Measurements from ENCODE around the gene PACS2.
"Not testable (repeated sequence)": the region's sequence is repeated elsewhere in the genome, so short reads cannot be mapped to it uniquely, and the experiment has no call there.

The PACS2 gene

GRCh38 chr14:105357626-105358025 is 43.1 kb downstream of the PACS2 start:
- no peaks in the 10 kb centered on the region for H3K27me3 ChIP-seq (ENCODE audit: control insufficient read depth in 1 of 2, insufficient read depth in 2 of 2, low read length in 2 of 2)
- no peak overlapping the region for H3K9ac ChIP-seq (ENCODE audit: low read length)
- no peaks in the 10 kb centered on the region for H3K4me1 ChIP-seq (ENCODE audit: insufficient read depth, low read length)
- H3K36me3 ChIP-seq (ENCODE audit: insufficient read depth, low read length): no peaks in the 10 kb centered on the region
- H3K9me3 ChIP-seq (ENCODE audit: low read length): no peaks in the 10 kb centered on the region
- no peak overlapping the region for H3K4me3 ChIP-seq (ENCODE audit: low read depth in 1 of 2, low read length in 2 of 2)
- no peak overlapping the region for H3K27ac ChIP-seq (ENCODE audit: low read depth, low read length)

- no peaks in the 10 kb centered on the region for H3K36me3 ChIP-seq (ENCODE audit: insufficient read depth, low read length)
- no peak overlapping the region for H3K27ac ChIP-seq (ENCODE audit: low read depth, low read length)
Observed at GRCh38 chr14:105358140-105358846, 43.7 kb downstream of the PACS2 start.

GRCh38 chr14:105358943-105359342 is 44.4 kb downstream of the PACS2 start:
- Histone ChIP-seq H3K4me1 (ENCODE audit: insufficient read depth, low read length) (no peaks in the 10 kb centered on the region), H3K9me3 (ENCODE audit: low read length) (no peaks in the 10 kb centered on the region), H3K4me3 (ENCODE audit: low read depth in 1 of 2, low read length in 2 of 2) (no peak overlapping the region), H3K9ac (ENCODE audit: low read length) (no peak overlapping the region), H3K36me3 (ENCODE audit: insufficient read depth, low read length) (no peaks in the 10 kb centered on the region), H3K27me3 (ENCODE audit: control insufficient read depth in 1 of 2, insufficient read depth in 2 of 2, low read length in 2 of 2) (no peaks in the 10 kb centered on the region), H3K27ac (ENCODE audit: low read depth, low read length) (no peak overlapping the region)

More at GRCh38 chr14:105358140-105358846, 43.7 kb downstream of the PACS2 start:
- no peaks in the 10 kb centered on the region for H3K9me3 ChIP-seq (ENCODE audit: low read length)
- H3K4me1 ChIP-seq (ENCODE audit: insufficient read depth, low read length): no peaks in the 10 kb centered on the region
- no peak overlapping the region for H3K4me3 ChIP-seq (ENCODE audit: low read depth in 1 of 2, low read length in 2 of 2)
- no peak overlapping the region for H3K9ac ChIP-seq (ENCODE audit: low read length)
- H3K27me3 ChIP-seq (ENCODE audit: control insufficient read depth in 1 of 2, insufficient read depth in 2 of 2, low read length in 2 of 2): no peaks in the 10 kb centered on the region

GRCh38 chr14:105361412-105361811 is 46.9 kb downstream of the PACS2 start:
- not testable (repeated sequence) for H3K4me1 ChIP-seq (ENCODE audit: insufficient read depth, low read length); H3K27me3 ChIP-seq (ENCODE audit: control insufficient read depth in 1 of 2, insufficient read depth in 2 of 2, low read length in 2 of 2); H3K9me3 ChIP-seq (ENCODE audit: low read length); H3K4me3 ChIP-seq (ENCODE audit: low read depth in 1 of 2, low read length in 2 of 2); H3K9ac ChIP-seq (ENCODE audit: low read length); H3K36me3 ChIP-seq (ENCODE audit: insufficient read depth, low read length); H3K27ac ChIP-seq (ENCODE audit: low read depth, low read length)

GRCh38 chr14:105363847-105364708 is 49.5 kb downstream of the PACS2 start:
- Histone ChIP-seq H3K9me3 (ENCODE audit: low read length) (no peaks in the 10 kb centered on the region), H3K36me3 (ENCODE audit: insufficient read depth, low read length) (peaks cover 9% of the 10 kb centered on the region), H3K4me1 (ENCODE audit: insufficient read depth, low read length) (no peaks in the 10 kb centered on the region), H3K4me3 (ENCODE audit: low read depth in 1 of 2, low read length in 2 of 2) (no peak overlapping the region), H3K27me3 (ENCODE audit: control insufficient read depth in 1 of 2, insufficient read depth in 2 of 2, low read length in 2 of 2) (no peaks in the 10 kb centered on the region), H3K27ac (ENCODE audit: low read depth, low read length) (no peak overlapping the region), H3K9ac (ENCODE audit: low read length) (no peak overlapping the region)

- Histone ChIP-seq H3K4me1 (ENCODE audit: insufficient read depth, low read length) (no peaks in the 10 kb centered on the region), H3K36me3 (ENCODE audit: insufficient read depth, low read length) (peaks cover 14% of the 10 kb centered on the region), H3K4me3 (ENCODE audit: low read depth in 1 of 2, low read length in 2 of 2) (no peak overlapping the region), H3K27ac (ENCODE audit: low read depth, low read length) (no peak overlapping the region), H3K27me3 (ENCODE audit: control insufficient read depth in 1 of 2, insufficient read depth in 2 of 2, low read length in 2 of 2) (no peaks in the 10 kb centered on the region), H3K9me3 (ENCODE audit: low read length) (no peaks in the 10 kb centered on the region), H3K9ac (ENCODE audit: low read length) (no peak overlapping the region)
Observed at GRCh38 chr14:105365101-105365500, 50.6 kb downstream of the PACS2 start.

GRCh38 chr14:105365681-105366080 is 51.1 kb downstream of the PACS2 start:
- H3K9me3 ChIP-seq (ENCODE audit: low read length): no peaks in the 10 kb centered on the region
- no peak overlapping the region for H3K9ac ChIP-seq (ENCODE audit: low read length)
- no peaks in the 10 kb centered on the region for H3K4me1 ChIP-seq (ENCODE audit: insufficient read depth, low read length)
- H3K36me3 ChIP-seq (ENCODE audit: insufficient read depth, low read length): peaks cover 14% of the 10 kb centered on the region
- no peak overlapping the region for H3K27ac ChIP-seq (ENCODE audit: low read depth, low read length)
- no peaks in the 10 kb centered on the region for H3K27me3 ChIP-seq (ENCODE audit: control insufficient read depth in 1 of 2, insufficient read depth in 2 of 2, low read length in 2 of 2)
- H3K4me3 ChIP-seq (ENCODE audit: low read depth in 1 of 2, low read length in 2 of 2): no peak overlapping the region

GRCh38 chr14:105366386-105367074 is 52.0 kb downstream of the PACS2 start:
- no peak overlapping the region for H3K9ac ChIP-seq (ENCODE audit: low read length)
- H3K27ac ChIP-seq (ENCODE audit: low read depth, low read length): no peak overlapping the region
- H3K9me3 ChIP-seq (ENCODE audit: low read length): no peaks in the 10 kb centered on the region
- H3K4me1 ChIP-seq (ENCODE audit: insufficient read depth, low read length): no peaks in the 10 kb centered on the region
- peaks cover 14% of the 10 kb centered on the region for H3K36me3 ChIP-seq (ENCODE audit: insufficient read depth, low read length)
- no peaks in the 10 kb centered on the region for H3K27me3 ChIP-seq (ENCODE audit: control insufficient read depth in 1 of 2, insufficient read depth in 2 of 2, low read length in 2 of 2)
- no peak overlapping the region for H3K4me3 ChIP-seq (ENCODE audit: low read depth in 1 of 2, low read length in 2 of 2)

GRCh38 chr14:105367116-105368031 is 52.8 kb downstream of the PACS2 start:
- Histone ChIP-seq H3K27ac (ENCODE audit: low read depth, low read length) (no peak overlapping the region), H3K9ac (ENCODE audit: low read length) (no peak overlapping the region)

GRCh38 chr14:105368032-105368417 is 53.5 kb downstream of the PACS2 start:
- H3K36me3 ChIP-seq (ENCODE audit: insufficient read depth, low read length): peaks cover 14% of the 10 kb centered on the region
- H3K27ac ChIP-seq (ENCODE audit: low read depth, low read length): no peak overlapping the region
- no peak overlapping the region for H3K4me3 ChIP-seq (ENCODE audit: low read depth in 1 of 2, low read length in 2 of 2)
- no peaks in the 10 kb centered on the region for H3K4me1 ChIP-seq (ENCODE audit: insufficient read depth, low read length)
- no peak overlapping the region for H3K9ac ChIP-seq (ENCODE audit: low read length)
- no peaks in the 10 kb centered on the region for H3K27me3 ChIP-seq (ENCODE audit: control insufficient read depth in 1 of 2, insufficient read depth in 2 of 2, low read length in 2 of 2)
- no peaks in the 10 kb centered on the region for H3K9me3 ChIP-seq (ENCODE audit: low read length)

More at GRCh38 chr14:105367116-105368031, 52.8 kb downstream of the PACS2 start:
- Histone ChIP-seq H3K4me1 (ENCODE audit: insufficient read depth, low read length) (no peaks in the 10 kb centered on the region), H3K9me3 (ENCODE audit: low read length) (no peaks in the 10 kb centered on the region), H3K36me3 (ENCODE audit: insufficient read depth, low read length) (peaks cover 14% of the 10 kb centered on the region), H3K27me3 (ENCODE audit: control insufficient read depth in 1 of 2, insufficient read depth in 2 of 2, low read length in 2 of 2) (no peaks in the 10 kb centered on the region), H3K4me3 (ENCODE audit: low read depth in 1 of 2, low read length in 2 of 2) (no peak overlapping the region)
